ENCODE results near the gene SRC. TPM values are rescaled to one million over a fixed set of nuclear protein-coding genes. Genes with fewer than 3 reads are reported as not detected.

The SRC gene
- polyA plus RNA-seq, 1 of the 3 experiments (the other 2 are of a cell fraction): 23.8 TPM

DNA sequence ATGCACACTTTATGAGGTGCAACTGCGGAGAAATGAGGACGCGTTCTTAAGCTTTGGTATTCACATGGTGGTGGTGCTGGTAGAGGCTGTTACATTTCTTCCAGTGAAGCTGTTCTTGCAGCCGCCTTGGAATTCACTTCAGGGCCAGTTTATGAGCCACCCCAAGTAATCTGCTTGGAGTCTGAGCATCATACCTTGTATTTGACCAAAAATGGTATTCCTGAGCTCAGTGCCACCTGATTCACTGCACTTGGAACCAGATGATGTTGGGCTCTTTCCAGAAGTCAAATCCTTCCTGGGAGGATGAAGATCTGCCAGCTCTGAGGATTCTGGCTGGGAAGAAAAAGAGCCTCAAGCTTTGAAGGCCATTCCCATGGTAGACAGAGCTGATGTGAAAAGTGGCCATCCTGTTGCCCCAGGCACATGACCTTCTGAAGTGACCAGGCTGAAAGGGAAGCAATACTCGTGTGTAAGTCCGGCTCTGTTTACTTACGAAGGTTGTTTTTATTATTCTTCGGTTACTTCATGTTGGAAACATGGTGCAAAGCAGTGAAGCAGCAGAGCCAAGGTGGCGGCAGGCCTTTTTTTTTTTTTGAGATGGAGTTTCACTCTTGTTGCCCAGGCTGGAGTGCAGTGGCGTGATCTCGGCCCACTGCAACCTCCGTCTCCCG, 48.7 kb upstream of the SRC start (continued):
- no peak for TF ChIP-seq FOSL2 (IDR thresholded peaks at IDR 0.05; ENCODE audit: borderline replicate concordance, low read depth)
- TF ChIP-seq MXI1 (IDR thresholded peaks at IDR 0.05; ENCODE audit: low read depth, low read length): no peak
- TF ChIP-seq, protein P1, sequence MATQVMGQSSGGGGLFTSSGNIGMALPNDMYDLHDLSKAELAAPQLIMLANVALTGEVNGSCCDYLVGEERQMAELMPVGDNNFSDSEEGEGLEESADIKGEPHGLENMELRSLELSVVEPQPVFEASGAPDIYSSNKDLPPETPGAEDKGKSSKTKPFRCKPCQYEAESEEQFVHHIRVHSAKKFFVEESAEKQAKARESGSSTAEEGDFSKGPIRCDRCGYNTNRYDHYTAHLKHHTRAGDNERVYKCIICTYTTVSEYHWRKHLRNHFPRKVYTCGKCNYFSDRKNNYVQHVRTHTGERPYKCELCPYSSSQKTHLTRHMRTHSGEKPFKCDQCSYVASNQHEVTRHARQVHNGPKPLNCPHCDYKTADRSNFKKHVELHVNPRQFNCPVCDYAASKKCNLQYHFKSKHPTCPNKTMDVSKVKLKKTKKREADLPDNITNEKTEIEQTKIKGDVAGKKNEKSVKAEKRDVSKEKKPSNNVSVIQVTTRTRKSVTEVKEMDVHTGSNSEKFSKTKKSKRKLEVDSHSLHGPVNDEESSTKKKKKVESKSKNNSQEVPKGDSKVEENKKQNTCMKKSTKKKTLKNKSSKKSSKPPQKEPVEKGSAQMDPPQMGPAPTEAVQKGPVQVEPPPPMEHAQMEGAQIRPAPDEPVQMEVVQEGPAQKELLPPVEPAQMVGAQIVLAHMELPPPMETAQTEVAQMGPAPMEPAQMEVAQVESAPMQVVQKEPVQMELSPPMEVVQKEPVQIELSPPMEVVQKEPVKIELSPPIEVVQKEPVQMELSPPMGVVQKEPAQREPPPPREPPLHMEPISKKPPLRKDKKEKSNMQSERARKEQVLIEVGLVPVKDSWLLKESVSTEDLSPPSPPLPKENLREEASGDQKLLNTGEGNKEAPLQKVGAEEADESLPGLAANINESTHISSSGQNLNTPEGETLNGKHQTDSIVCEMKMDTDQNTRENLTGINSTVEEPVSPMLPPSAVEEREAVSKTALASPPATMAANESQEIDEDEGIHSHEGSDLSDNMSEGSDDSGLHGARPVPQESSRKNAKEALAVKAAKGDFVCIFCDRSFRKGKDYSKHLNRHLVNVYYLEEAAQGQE (IDR thresholded peaks at IDR 0.05; ENCODE audit: low read depth, low read length): no peak
- TF ChIP-seq EZH2phosphoT487 (IDR thresholded peaks at IDR 0.05; ENCODE audit: borderline replicate concordance, low read depth): no peak
- TF ChIP-seq TCF12 (IDR thresholded peaks at IDR 0.05): peak; percentile 26; the same call in 1 of the 2 replicates
- TF ChIP-seq CHD2 (IDR thresholded peaks at IDR 0.05; ENCODE audit: low read length, partially characterized antibody): no peak
- TF ChIP-seq, protein P2, sequence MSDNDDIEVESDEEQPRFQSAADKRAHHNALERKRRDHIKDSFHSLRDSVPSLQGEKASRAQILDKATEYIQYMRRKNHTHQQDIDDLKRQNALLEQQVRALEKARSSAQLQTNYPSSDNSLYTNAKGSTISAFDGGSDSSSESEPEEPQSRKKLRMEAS (IDR thresholded peaks at IDR 0.05; ENCODE audit: low read depth): no peak
- TF ChIP-seq RCOR1 (IDR thresholded peaks at IDR 0.05; ENCODE audit: low read length): no peak
- TF ChIP-seq ELF1 (IDR thresholded peaks at IDR 0.05): no peak

DNA sequence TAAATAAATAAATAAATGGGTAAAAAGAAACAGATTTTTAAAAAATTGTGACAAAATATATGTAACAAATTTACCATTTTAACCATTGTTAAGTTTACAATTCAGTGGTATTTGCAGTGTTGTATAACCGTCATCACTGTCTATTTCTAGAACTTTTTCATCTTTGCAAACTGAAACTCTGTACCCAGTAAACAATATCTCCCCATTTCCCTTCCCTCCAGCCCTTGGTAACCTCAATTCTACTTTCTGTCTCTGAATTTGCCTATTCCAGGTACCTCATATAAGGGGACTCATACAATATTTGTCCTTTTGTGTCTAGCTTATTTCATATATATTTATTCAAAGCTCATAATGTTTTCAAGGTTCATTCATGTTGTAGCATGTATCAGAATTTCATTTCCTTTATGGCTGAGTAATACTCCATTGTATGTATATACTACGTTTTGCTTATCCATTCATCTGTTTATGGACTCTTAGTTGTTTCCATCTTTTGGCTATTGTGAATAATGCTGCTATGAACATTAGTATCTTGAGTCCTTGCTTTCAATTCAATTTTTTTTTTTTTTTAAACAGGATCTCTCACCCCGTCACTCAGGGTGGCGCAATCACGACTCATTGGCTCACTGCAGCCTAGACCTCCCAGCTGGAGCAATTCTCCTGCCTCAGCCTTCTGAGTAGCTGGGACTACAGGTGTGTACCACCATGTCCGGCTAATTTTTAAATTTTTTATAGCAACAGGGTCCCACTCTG, 47.6 kb upstream of the SRC start:
- H3K9me3 ChIP-seq: no peaks in the 10 kb centered on the region
- H3K9ac ChIP-seq: no peak overlapping the region
- WGBS (ENCODE audit: low lambda C conversion rate): 86% methylated on average over 6 of the region's 6 CpGs
- H3K79me2 ChIP-seq (ENCODE audit: insufficient read depth): peaks cover 76% of the 10 kb centered on the region
- CTCF ChIA-PET: interaction anchor here (0.6 to 1.5 kb wide), 4 partner anchors 26 to 1119 kb away, joined by 3 read pairs; no protein-coding TSS in a partner anchor
- H3K4me1 ChIP-seq (ENCODE audit: control insufficient read depth in 1 of 2, insufficient read depth in 2 of 2, low read depth in 1 of 2, low read length in 1 of 2): peaks cover 20 to 32% of the 10 kb centered on the region in 2 experiments
- H2AFZ ChIP-seq (ENCODE audit: low read depth): no peak overlapping the region
- POLR2A ChIA-PET: interaction anchor here (1.7 kb wide), 1 partner anchor 9 kb away, joined by 4 read pairs; the partner anchor contains the start of gene MANBAL
- H3F3A ChIP-seq (replicated peaks; ENCODE audit: insufficient read depth): peaks cover 33% of the 10 kb centered on the region
- TF ChIP-seq, protein P2 (IDR thresholded peaks at IDR 0.05; ENCODE audit: low read depth): no peak
- TF ChIP-seq EP300 (IDR thresholded peaks at IDR 0.05; ENCODE audit: borderline replicate concordance in 1 of 2, low read depth in 1 of 2, low read length in 1 of 2): no peak
- TF ChIP-seq JUND (IDR thresholded peaks at IDR 0.05): no peak
- no peak for TF ChIP-seq FOXM1 (IDR thresholded peaks at IDR 0.05; ENCODE audit: low read depth)
- TF ChIP-seq NFIC (IDR thresholded peaks at IDR 0.05; ENCODE audit: borderline replicate concordance): no peak
- TF ChIP-seq, protein P3, sequence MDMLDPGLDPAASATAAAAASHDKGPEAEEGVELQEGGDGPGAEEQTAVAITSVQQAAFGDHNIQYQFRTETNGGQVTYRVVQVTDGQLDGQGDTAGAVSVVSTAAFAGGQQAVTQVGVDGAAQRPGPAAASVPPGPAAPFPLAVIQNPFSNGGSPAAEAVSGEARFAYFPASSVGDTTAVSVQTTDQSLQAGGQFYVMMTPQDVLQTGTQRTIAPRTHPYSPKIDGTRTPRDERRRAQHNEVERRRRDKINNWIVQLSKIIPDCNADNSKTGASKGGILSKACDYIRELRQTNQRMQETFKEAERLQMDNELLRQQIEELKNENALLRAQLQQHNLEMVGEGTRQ (IDR thresholded peaks at IDR 0.05; ENCODE audit: borderline replicate concordance, low read depth, low read length): no peak
- H3K9me2 ChIP-seq: peaks cover 3% of the 10 kb centered on the region; the same call in 1 of the 2 replicates
- no peaks in the 10 kb centered on the region for H3K27me3 ChIP-seq (ENCODE audit: insufficient read depth)
- H3K4me3 ChIP-seq (ENCODE audit: low read depth in 2 of 2, low read length in 1 of 2): no peak overlapping the region
- H3K36me3 ChIP-seq (replicated peaks in 1 of 2; ENCODE audit: control insufficient read depth in 1 of 2, insufficient read depth in 2 of 2, low read length in 1 of 2): peaks cover 24 to 30% of the 10 kb centered on the region in 2 experiments
- DNase-seq: no peak
- peak overlapping the region in 1 of 2 experiments; percentile 91; a peak in 2 of 4 replicates for H3K27ac ChIP-seq (ENCODE audit: low read depth in 2 of 2, low read length in 1 of 2)
- H4K20me1 ChIP-seq (ENCODE audit: insufficient read depth): no peaks in the 10 kb centered on the region
- H3K4me2 ChIP-seq: no peak overlapping the region

All from SK-N-SH (cell line).